Endothelial cell of umbilical vein (primary cell): ENCODE measurements around the gene CCR8. TPM values are rescaled to one million over a fixed set of nuclear protein-coding genes. Genes with fewer than 3 reads are reported as not detected.

Source experiments
- BruUV-seq: library from RNA; stranded (reverse); fragments of 400-500 nt; replicated peaks from 2 replicates; lab custom pipeline; 2021; lab: Mats Ljungman, UMichigan
- CTCF ChIA-PET: fragments of 300-600, 350-600 bp; sonication (Branson Sonifier 250); formaldehyde crosslinking; loops from one replicate; lab custom pipeline; 2021; ENCODE audit warnings: antibody characterized with exemption, inconsistent platforms; lab: Charles Lee
- POLR2A ChIA-PET: fragments of 300-600, 350-600 bp; sonication (Branson Sonifier 250); formaldehyde crosslinking; loops from one replicate; lab custom pipeline; 2021; ENCODE audit warnings: antibody characterized with exemption, inconsistent platforms; lab: Charles Lee
- DNase-seq: peaks from one replicate; pipeline ENCODE4 v3.0.0-alpha.2; 2011; ENCODE audit warnings: low read depth, low spot score
- FAIRE-seq: peaks from 2 replicates; lab custom pipeline; 2011; peaks lifted over from hg19 to GRCh38; lab: Jason Lieb, UNC
- H2AFZ ChIP-seq: 2 replicates; pipeline ENCODE4 v1.6.0; 2012; ENCODE audit warnings: low read depth, low read length, control low read depth, inconsistent platforms
- H3K27ac ChIP-seq: 2 replicates; pipeline ENCODE4 v1.5.1; 2011; ENCODE audit warnings: low read depth, mild to moderate bottlenecking, control low read depth, low read length, moderate library complexity; ENCODE audit not compliant: insufficient read depth
- H3K27me3 ChIP-seq, 2 experiments: 2 replicates each; pipeline versions ENCODE4 v1.6.0 to v1.6.1; 2011; ENCODE audit warnings: low read length in 2 of 2, mixed read lengths in 1 of 2; ENCODE audit not compliant: control insufficient read depth in 2 of 2, insufficient read depth in 2 of 2
- H3K36me3 ChIP-seq, 2 experiments: 2 replicates in 1 of 2; 3 replicates in 1 of 2; pipeline ENCODE4 v1.5.1; 2011; ENCODE audit warnings: low read length in 2 of 2, mild to moderate bottlenecking in 1 of 2, moderate library complexity in 1 of 2; ENCODE audit not compliant: control insufficient read depth in 2 of 2, insufficient read depth in 2 of 2; ENCODE audit errors: extremely low read depth in 1 of 2
- H3K4me1 ChIP-seq: 3 replicates; pipeline ENCODE4 v1.5.1; 2011; ENCODE audit warnings: mild to moderate bottlenecking, low read length; ENCODE audit not compliant: control insufficient read depth, insufficient read depth; ENCODE audit errors: extremely low read depth
- H3K4me2 ChIP-seq: 2 replicates; pipeline ENCODE4 v1.6.1; 2011; ENCODE audit warnings: low read length, control low read depth, mixed read lengths; ENCODE audit not compliant: insufficient read depth
- H3K4me3 ChIP-seq, 3 experiments: fragments of 200-600 bp in 1 of 3; sonication (generic), shearing (Covaris generic) in 1 of 3; replicated peaks in 1 of 3; 2 replicates each; pipeline ENCODE4 v1.5.1; 2011 to 2016; ENCODE audit warnings: control low read depth in 3 of 3, low read length in 3 of 3, mild to moderate bottlenecking in 2 of 3, inconsistent platforms in 1 of 3, low read depth in 1 of 3, moderate library complexity in 1 of 3; ENCODE audit not compliant: insufficient read depth in 1 of 3
- H3K79me2 ChIP-seq: 2 replicates; pipeline ENCODE4 v1.6.0; 2012; ENCODE audit warnings: low read length, inconsistent platforms; ENCODE audit not compliant: control insufficient read depth, insufficient read depth
- H3K9ac ChIP-seq: replicated peaks from 2 replicates; pipeline ENCODE3; 2011; ENCODE audit warnings: low read length, control low read depth; ENCODE audit not compliant: insufficient read depth; ENCODE audit errors: extremely low read depth
- H3K9me1 ChIP-seq: replicated peaks from 3 replicates; pipeline ENCODE4 v1.6.0; 2011; ENCODE audit warnings: mild to moderate bottlenecking, low read length; ENCODE audit not compliant: control insufficient read depth, insufficient read depth; ENCODE audit errors: extremely low read depth
- H3K9me3 ChIP-seq: replicated peaks from 2 replicates; pipeline ENCODE4 v1.5.1; 2012; ENCODE audit warnings: low read length, inconsistent platforms; ENCODE audit not compliant: control insufficient read depth, insufficient read depth
- H4K20me1 ChIP-seq: replicated peaks from 2 replicates; pipeline ENCODE3; 2011; ENCODE audit warnings: mild to moderate bottlenecking, low read length; ENCODE audit not compliant: control insufficient read depth, insufficient read depth; ENCODE audit errors: extremely low read depth
- EZH2 ChIP-seq: IDR thresholded peaks from 2 replicates; pipeline ENCODE4 v1.6.1; 2012; ENCODE audit warnings: borderline replicate concordance, low read depth, mild to moderate bottlenecking, moderate library complexity, low read length, inconsistent platforms; ENCODE audit not compliant: severe bottlenecking
- FOS ChIP-seq: IDR thresholded peaks from 2 replicates; pipeline ENCODE4 v1.6.1; 2011; ENCODE audit warnings: mild to moderate bottlenecking, low read length, moderate library complexity, borderline replicate concordance; ENCODE audit not compliant: insufficient read depth
- GATA2 ChIP-seq: IDR thresholded peaks from 2 replicates; pipeline ENCODE4 v1.7.0; 2011; ENCODE audit warnings: low read depth, mild to moderate bottlenecking, moderate library complexity, mixed read lengths, low read length; ENCODE audit not compliant: insufficient read length, insufficient read depth
- JUN ChIP-seq: IDR thresholded peaks from 2 replicates; pipeline ENCODE4 v1.6.1; 2011; ENCODE audit warnings: borderline replicate concordance, low read depth; ENCODE audit not compliant: insufficient read length, insufficient read depth
- MYC ChIP-seq: IDR thresholded peaks from one replicate; pipeline ENCODE4 v1.6.1; 2011; ENCODE audit warnings: mild to moderate bottlenecking, low read depth, low read length
- POLR2A ChIP-seq: IDR thresholded peaks from 2 replicates; pipeline ENCODE4 v1.6.1; 2012; ENCODE audit warnings: low read depth, mild to moderate bottlenecking, control low read depth, low read length
- POLR2AphosphoS5 ChIP-seq: IDR thresholded peaks from 2 replicates; pipeline ENCODE4 v1.6.1; 2012; ENCODE audit warnings: low read depth, mild to moderate bottlenecking, control low read depth, low read length, moderate library complexity; ENCODE audit not compliant: insufficient read depth
- dilution Hi-C: fragments of 300-500 bp; cut with MboI; formaldehyde crosslinking; loops from one replicate; pipeline ENCODE4 v1.15.0; 2019; ENCODE audit warnings: low sequenced_read_pairs; ENCODE audit not compliant: extremely low pct_ligation_motif_present
- intact Hi-C: fragments of 100-400 bp; cut with micrococcal nuclease; formaldehyde crosslinking; loops from one replicate; pipeline ENCODE4 v1.10.0; 2022
- polyA plus RNA-seq, 4 experiments: library from polyadenylated mRNA; depleted of rRNA in 3 of 4; stranded (reverse) in 3 of 4; unstranded in 1 of 4; fragments of >200 nt; gene quantifications; 2 replicates each; pipeline versions ENCODE4 v1.2.1 to v1.2.3, GENCODE V29; 2011 to 2012; ENCODE audit warnings: missing spikeins in 1 of 4
- total RNA-seq: library from RNA; stranded (reverse); gene quantifications from 2 replicates; pipeline ENCODE4 v1.2.3, GENCODE V29; 2021
- TF ChIP-seq, protein P1 (sequence below), 2 donors: IDR thresholded peaks; 1 replicate in 1 of 2; 2 replicates in 1 of 2; pipeline ENCODE4 v1.5.1; 2011; ENCODE audit warnings: low read length in 2 of 2, mild to moderate bottlenecking in 2 of 2, moderate library complexity in 2 of 2, control low read depth in 1 of 2, inconsistent platforms in 1 of 2, low read depth in 1 of 2; ENCODE audit not compliant: insufficient read depth in 1 of 2; ENCODE audit errors: extremely low read depth in 1 of 2
- TF ChIP-seq, protein P2 (sequence below): IDR thresholded peaks from 2 replicates; pipeline ENCODE4 v1.6.1; 2011; ENCODE audit not compliant: insufficient read depth, insufficient read length

CCR8 gene
- total and polyA plus RNA-seq, 2 donors (not counting 3 experiments of a cell fraction or from before 2014, with no cell fraction given): not detected

DNA sequence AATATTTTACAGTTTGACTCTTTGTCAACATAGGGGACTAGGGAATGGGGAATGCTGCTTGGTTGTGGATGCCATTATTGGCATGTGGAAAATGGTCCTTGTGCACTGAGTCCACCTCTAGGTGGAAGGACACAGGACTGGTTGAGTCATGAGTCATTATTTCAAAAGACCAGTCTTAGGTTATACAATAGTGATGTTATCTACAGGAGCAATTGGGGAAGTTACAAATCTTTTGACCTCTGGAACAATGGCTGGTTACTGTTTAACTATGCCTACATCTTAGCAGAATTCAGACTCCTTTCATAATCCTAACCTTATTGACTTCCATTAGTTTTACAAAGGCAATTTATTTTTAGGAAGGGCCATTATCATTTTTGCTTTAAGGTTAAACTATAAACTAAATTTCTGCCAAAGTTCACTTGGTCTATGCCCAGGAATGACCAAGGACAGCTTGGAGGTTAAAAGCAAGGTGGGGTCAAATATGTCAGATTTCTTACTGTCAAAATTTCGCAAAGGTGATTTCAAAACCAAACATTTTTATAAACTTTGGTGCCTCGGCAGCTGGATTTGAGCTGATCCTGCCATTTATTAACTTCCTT, 11.8 kb upstream of the CCR8 start:
- Histone ChIP-seq H3K9me3 (no peaks in the 10 kb centered on the region), H3K79me2 (no peaks in the 10 kb centered on the region), H4K20me1 (no peaks in the 10 kb centered on the region), H3K27ac (no peak overlapping the region), H3K9ac (no peak overlapping the region), H3K4me1 (no peaks in the 10 kb centered on the region), H3K36me3 (no peaks in the 10 kb centered on the region), H3K4me2 (no peak overlapping the region), H3K27me3 (no peaks in the 10 kb centered on the region), H2AFZ (no peak overlapping the region), H3K9me1 (no peaks in the 10 kb centered on the region), H3K4me3 (no peak overlapping the region)
- BruUV-seq: no TSS peak
- DNase-seq (no peak), FAIRE-seq (no peak)
- intact Hi-C loops (no loop called here), dilution Hi-C loops (no loop called here)
- ChIA-PET POLR2A (no interaction called here), CTCF (no interaction called here)
- TF ChIP-seq, protein P1, sequence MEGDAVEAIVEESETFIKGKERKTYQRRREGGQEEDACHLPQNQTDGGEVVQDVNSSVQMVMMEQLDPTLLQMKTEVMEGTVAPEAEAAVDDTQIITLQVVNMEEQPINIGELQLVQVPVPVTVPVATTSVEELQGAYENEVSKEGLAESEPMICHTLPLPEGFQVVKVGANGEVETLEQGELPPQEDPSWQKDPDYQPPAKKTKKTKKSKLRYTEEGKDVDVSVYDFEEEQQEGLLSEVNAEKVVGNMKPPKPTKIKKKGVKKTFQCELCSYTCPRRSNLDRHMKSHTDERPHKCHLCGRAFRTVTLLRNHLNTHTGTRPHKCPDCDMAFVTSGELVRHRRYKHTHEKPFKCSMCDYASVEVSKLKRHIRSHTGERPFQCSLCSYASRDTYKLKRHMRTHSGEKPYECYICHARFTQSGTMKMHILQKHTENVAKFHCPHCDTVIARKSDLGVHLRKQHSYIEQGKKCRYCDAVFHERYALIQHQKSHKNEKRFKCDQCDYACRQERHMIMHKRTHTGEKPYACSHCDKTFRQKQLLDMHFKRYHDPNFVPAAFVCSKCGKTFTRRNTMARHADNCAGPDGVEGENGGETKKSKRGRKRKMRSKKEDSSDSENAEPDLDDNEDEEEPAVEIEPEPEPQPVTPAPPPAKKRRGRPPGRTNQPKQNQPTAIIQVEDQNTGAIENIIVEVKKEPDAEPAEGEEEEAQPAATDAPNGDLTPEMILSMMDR (IDR thresholded peaks at IDR 0.05; ENCODE audit: extremely low read depth in 1 of 2, insufficient read depth in 1 of 2, low read depth in 1 of 2, low read length in 2 of 2): no peak
- no peak for TF ChIP-seq POLR2AphosphoS5
- no peak for TF ChIP-seq GATA2
- no peak for TF ChIP-seq JUN
- TF ChIP-seq MYC: no peak
- TF ChIP-seq, protein P2, sequence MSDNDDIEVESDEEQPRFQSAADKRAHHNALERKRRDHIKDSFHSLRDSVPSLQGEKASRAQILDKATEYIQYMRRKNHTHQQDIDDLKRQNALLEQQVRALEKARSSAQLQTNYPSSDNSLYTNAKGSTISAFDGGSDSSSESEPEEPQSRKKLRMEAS: no peak
- no peak for TF ChIP-seq FOS
- no peak for TF ChIP-seq POLR2A
- no peak for TF ChIP-seq EZH2
